GF-D8 (cell line): Measurements from ENCODE around the gene GRK1.
"Not testable (repeated sequence)": the region's sequence is repeated elsewhere in the genome, so short reads cannot be mapped to it uniquely, and the experiment has no call there.

Experiments used
- DNase-seq: peaks from one replicate; lab custom pipeline; 2025; lab: John Stamatoyannopoulos, UW

Gene GRK1

GRCh38 chr13:113666951-113667701, at the start of gene GRK1:
GRK1 (plus strand) TSS chr13:113667219; CDS start chr13:113667387, 168 bp downstream.
- no peak for DNase-seq

DNA sequence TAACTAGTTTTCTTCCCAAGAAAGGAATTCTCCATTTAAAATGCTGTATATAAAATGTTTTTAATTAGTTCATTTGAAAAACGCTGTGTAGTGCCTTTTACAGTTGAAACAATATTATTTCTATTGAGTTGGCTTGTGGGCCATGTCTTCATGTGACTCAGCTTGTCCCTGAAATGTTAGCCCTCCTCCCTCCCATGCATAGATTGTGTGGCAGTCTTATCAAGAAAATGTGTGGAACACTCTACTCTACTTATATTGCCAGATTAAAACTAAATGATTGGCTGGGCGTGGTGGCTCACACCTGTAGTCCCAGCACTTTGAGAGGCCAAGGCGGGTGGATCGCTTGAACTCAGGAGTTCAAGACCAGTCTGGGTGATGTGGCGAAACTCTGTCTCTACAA, 49.1 kb upstream of the GRK1 start:
- DNase-seq: no peak

DNA sequence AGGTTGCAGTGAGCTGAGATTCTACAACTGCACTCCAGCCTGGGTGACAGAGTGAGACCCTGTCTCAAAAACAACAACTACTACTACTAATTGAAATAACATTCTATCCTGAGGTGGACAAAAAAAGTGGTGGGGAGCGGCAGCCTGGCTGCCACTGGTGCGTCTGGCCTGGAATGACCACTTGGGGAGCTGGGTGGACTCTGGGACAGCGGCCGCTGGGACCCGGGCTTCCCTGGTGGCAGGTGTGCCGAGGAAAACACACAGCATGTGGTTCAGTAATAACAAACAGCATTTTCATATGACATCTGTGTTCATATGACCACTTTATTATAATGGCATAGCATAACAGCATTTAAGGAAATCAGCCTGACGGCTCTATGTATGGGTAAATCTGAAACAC, 48.6 kb upstream of the GRK1 start:
- no peak for DNase-seq

GRCh38 chr13:113620036-113620796, 46.8 kb upstream of the GRK1 start:
- no peak for DNase-seq

- DNase-seq: no peak
Measured at GRCh38 chr13:113621046-113621445, 46.0 kb upstream of the GRK1 start.

- not testable (repeated sequence) for DNase-seq
Measured at GRCh38 chr13:113621498-113621897, 45.5 kb upstream of the GRK1 start.

DNA sequence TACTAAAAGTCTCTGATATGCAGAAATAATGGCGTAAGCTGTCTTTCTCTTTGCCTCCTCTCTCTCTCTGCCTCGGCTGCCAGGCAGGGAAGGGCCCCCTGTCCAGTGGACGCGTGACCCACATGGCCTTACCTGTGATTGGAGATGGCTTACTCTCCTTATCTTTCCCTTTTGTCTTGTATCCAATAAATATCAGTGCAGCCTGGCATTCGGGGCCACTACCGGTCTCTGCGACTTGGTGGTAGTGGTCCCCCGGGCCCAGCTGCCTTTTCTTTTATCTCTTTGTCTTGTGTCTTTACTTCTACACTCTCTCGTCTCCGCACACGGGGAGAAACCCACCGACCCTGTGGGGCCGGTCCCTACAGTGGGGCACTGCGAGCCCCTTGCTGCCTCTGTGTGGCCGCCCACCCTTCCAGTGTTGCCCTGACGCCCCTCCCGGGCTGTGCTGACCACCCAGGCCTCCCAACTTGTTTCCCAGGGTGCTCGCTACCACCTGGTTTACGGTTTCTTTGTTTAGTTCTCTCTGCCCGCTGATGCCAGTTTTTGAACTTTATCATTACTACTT, 45.0 kb upstream of the GRK1 start:
- DNase-seq: not testable (repeated sequence)

- no peak for DNase-seq
Measured at GRCh38 chr13:113622791-113623490, 44.1 kb upstream of the GRK1 start.

DNA sequence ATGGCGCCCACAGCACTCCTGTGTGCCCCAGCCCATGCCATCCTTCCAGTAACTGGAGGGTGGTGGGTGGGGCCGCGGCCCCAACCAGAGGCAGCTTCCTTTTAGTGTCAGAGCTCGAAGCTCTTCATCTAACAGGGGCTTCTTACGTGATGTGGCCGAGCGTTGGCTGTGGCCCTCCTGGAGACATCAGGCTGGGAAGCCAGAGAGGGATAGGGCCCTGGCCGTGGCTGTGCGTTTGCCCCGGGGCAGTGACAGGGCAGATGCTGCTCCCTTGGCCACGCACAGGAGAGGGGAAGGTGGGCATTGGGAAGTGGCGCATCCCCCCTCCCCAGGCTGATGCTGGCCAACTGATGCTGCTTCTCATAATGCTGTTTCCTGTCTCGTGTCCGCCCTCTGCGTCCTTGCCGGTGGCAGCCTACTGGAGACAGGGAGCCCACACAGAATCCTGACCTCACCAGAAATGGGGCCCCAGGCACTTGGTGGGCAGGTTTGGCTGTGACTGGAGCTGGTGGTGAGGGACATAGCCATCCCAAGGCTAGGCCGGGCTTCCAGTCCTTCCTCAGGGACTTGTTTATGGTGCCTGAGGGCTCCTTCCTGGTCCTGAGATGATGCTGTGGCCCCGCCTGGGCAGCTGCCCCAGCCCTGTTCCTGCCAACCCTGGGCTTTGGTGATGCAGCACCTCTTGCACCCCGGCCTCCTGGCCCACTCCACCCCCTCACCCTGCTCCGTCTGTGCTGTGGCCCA, 43.4 kb upstream of the GRK1 start:
- DNase-seq: no peak

DNA sequence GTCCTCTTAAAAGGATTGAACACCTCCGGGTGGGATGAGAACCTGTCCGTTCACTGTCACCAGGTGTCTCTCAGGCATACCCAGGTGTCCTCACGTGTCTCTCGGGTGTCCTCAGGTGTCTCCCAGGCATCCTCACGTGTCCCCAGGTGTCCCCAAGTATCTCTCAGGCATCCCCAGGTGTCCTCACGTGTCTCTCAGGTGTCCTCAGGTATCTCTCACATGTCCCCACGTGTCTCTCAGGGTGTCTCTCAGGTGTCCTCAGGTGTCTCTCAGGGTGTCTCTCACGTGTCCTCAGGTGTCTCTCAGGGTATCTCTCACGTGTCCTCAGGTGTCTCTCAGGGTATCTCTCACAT, 42.8 kb upstream of the GRK1 start:
- no peak for DNase-seq

GRCh38 chr13:113624640-113625304, 42.2 kb upstream of the GRK1 start:
- DNase-seq: not testable (repeated sequence)

DNA sequence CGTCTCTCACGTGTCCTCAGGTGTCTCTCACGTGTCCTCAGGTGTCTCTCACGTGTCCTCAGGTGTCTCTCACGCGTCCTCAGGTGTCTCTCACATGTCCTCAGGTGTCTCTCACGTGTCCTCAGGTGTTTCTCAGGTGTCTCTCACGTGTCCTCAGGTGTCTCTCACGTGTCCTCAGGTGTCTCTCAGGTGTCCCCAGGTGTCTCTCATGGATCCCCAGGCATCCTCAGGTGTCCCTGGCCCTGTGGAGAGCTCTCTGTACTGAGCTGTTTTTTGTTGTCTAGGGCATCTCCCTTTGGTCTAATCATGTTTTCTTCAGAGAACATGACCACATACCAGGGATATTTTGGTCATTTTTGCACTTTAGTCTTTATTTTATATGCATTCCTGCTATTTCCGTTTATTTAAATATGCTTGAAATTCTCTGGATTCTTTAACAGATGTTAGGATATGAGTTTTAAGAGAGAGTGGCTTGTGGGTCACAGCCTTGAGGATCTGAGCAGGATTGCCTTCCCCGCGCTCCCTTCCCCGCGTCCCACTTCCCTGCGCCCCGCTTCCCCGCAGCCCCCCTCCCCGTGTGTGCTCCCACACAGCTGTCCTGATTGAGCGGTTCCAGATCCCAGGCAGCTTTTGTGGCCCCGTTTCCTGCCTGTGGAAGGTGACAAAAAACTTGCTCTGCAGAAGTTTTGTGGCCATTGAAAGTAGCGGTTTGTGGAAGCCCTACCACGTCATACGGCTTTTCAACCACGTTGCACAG, 40.9 kb upstream of the GRK1 start:
- DNase-seq: no peak

DNA sequence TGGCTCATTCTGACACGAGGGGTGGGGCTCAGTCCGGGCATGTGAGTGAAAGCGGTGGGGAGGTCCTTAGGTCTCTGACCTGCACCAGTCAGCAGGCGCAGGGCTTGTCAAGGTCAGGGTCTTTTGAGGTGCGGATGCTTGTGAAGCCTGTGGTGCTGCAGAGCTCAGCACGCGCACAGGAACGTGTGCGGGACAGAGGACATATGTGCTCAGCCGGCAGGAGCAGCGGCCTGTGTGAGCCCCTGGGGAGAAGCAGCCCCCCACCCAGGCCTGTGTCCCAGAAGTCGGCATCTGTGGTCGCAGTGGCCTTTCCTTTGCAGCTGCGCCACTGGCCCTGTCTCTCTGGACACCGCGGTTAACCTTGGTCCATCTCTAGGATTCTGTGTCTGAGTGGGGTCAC, 39.9 kb upstream of the GRK1 start:
- no peak for DNase-seq

DNA sequence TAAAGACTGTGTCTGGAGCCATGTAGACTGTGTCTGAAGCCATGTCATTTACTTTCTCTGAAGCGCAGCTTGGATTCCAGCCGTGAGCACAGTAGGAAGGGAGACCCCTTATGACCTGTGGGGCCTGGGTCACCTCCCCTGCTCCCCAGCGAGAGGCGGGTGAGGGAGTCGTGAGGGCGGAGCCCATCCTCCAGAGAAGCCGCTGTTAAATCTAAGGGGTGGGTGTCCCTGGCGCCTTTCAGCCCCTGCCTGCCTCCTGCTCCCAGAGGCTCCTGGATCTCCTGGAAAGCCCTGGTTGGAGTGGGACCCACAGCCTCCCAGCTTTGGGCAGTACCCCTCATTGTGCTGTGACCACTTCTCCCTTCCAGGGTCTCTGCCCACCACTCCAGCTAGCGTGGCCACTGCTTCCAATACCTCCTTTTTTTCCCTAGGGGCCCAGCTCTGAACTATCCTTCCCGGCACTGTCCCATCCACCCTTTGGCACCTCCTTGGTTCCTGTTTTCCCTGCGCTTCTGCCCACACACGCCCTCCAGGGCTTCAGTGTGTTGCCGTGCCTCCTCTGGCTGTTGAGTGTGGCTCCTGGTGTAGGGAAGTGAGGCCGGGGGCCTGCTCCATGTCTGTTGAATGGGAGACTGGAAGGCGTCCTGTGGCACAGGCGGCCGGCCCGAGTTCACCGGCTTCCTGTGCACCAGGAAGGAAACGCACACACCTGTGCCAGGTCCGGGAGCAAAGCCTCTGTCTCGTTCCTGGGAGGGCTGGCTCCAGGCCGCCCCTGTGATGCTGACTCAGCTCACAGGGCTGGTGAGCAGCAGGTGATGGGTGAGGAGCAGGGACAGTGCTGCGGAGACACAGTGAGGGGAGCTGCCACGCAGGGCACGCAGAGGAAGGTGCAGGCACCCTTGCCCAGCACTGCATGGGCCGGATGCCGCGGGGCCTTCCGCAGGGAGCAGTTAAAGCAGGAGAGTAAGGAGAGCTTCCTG, 38.4 kb upstream of the GRK1 start:
- DNase-seq: no peak

GRCh38 chr13:113629866-113630265, 37.2 kb upstream of the GRK1 start:
- no peak for DNase-seq

DNA sequence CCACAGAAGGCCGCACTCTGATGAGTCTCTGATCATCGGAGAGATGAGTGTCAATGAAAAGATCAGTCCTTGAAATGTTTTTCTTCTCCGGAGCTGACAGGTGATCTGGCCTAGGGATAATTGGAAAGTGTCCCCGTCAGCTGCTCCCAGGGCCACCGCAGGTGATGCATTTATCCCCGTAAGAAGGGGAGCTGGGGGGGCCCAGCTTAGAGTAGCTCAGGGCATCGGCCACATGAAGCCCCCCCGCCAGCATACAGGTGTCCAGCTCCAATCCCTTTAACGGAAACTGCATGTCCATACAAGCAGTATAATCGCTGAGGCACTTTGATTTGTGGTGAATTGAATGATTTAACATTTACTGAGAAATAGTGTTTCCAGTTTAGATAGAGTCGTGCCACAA, 36.7 kb upstream of the GRK1 start:
- DNase-seq: no peak

GRCh38 chr13:113630804-113631203, 36.2 kb upstream of the GRK1 start:
- no peak for DNase-seq

GRCh38 chr13:113631341-113632095, 35.5 kb upstream of the GRK1 start:
- no peak for DNase-seq
